IMR-90 (cell line): ENCODE data around the gene PIGZ.

Experiments
- BHLHE40 ChIP-seq: fragments of 150-350 bp; IDR thresholded peaks from 2 replicates; pipeline ENCODE4 v1.6.1; 2016; ENCODE audit warnings: mild to moderate bottlenecking, low read depth, low read length
- CEBPB ChIP-seq: IDR thresholded peaks from 2 replicates; pipeline ENCODE4 v1.6.1; 2012; ENCODE audit warnings: low read depth, low read length, improper control_type of control experiment
- CHD1 ChIP-seq: IDR thresholded peaks from 2 replicates; pipeline ENCODE4 v1.6.1; 2012; ENCODE audit warnings: low read depth, low read length, improper control_type of control experiment
- FOS ChIP-seq: fragments of 150-350 bp; IDR thresholded peaks from 2 replicates; pipeline ENCODE4 v1.6.1; 2016; ENCODE audit warnings: low read depth, low read length
- MAFK ChIP-seq: IDR thresholded peaks from 2 replicates; pipeline ENCODE4 v1.6.1; 2012; ENCODE audit warnings: low read depth, low read length, improper control_type of control experiment
- MXI1 ChIP-seq: IDR thresholded peaks from 2 replicates; pipeline ENCODE4 v1.6.1; 2012; ENCODE audit warnings: low read depth, mild to moderate bottlenecking, low read length, moderate library complexity, borderline replicate concordance
- NFE2L2 ChIP-seq: fragments of 150-350 bp; IDR thresholded peaks from 2 replicates; pipeline ENCODE4 v1.6.1; 2016; ENCODE audit warnings: low read depth, mild to moderate bottlenecking, low read length
- POLR2A ChIP-seq: IDR thresholded peaks from 2 replicates; pipeline ENCODE4 v1.6.1; 2012; ENCODE audit warnings: mild to moderate bottlenecking, low read depth, low read length
- RAD21 ChIP-seq: IDR thresholded peaks from 2 replicates; pipeline ENCODE4 v1.6.1; 2012; ENCODE audit warnings: low read length, improper control_type of control experiment
- SMC3 ChIP-seq: fragments of 150-350 bp; IDR thresholded peaks from 2 replicates; pipeline ENCODE4 v1.6.1; 2016; ENCODE audit warnings: low read depth, mild to moderate bottlenecking, antibody characterized with exemption, low read length, moderate library complexity
- TF ChIP-seq, protein P1 (sequence below): conservative IDR thresholded peaks from 2 replicates; pipeline ENCODE4 v1.5.1; 2012; ENCODE audit warnings: mild to moderate bottlenecking, low read depth, low read length, improper control_type of control experiment

GRCh38 chr3:196901768-196902167, 66.9 kb downstream of the PIGZ start:
- TF ChIP-seq, protein P1, sequence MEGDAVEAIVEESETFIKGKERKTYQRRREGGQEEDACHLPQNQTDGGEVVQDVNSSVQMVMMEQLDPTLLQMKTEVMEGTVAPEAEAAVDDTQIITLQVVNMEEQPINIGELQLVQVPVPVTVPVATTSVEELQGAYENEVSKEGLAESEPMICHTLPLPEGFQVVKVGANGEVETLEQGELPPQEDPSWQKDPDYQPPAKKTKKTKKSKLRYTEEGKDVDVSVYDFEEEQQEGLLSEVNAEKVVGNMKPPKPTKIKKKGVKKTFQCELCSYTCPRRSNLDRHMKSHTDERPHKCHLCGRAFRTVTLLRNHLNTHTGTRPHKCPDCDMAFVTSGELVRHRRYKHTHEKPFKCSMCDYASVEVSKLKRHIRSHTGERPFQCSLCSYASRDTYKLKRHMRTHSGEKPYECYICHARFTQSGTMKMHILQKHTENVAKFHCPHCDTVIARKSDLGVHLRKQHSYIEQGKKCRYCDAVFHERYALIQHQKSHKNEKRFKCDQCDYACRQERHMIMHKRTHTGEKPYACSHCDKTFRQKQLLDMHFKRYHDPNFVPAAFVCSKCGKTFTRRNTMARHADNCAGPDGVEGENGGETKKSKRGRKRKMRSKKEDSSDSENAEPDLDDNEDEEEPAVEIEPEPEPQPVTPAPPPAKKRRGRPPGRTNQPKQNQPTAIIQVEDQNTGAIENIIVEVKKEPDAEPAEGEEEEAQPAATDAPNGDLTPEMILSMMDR, result no peak
- no peak for TF ChIP-seq MAFK
- TF ChIP-seq BHLHE40, result no peak
- no peak for TF ChIP-seq POLR2A
- no peak for TF ChIP-seq RAD21
- no peak for TF ChIP-seq MXI1
- TF ChIP-seq CEBPB, result no peak
- no peak for TF ChIP-seq FOS
- no peak for TF ChIP-seq SMC3
- no peak for TF ChIP-seq NFE2L2
- no peak for TF ChIP-seq CHD1
